K562 (cell line): ENCODE results near the gene PCCA. TPM values are rescaled to one million over a fixed set of nuclear protein-coding genes. Genes with fewer than 3 reads are reported as not detected.

Experiments used
- BACH1 ChIP-seq: fragments of 200-800 bp; sonication (Bioruptor generic); IDR thresholded peaks from 2 replicates; pipeline ENCODE4 v1.6.1; 2016; ENCODE audit warnings: missing genetic modification characterization, missing compliant biosample characterization
- DPF2 ChIP-seq: fragments of 450-650 bp; IDR thresholded peaks from 2 replicates; pipeline ENCODE4 v1.6.1; 2016
- IRF1 ChIP-seq: sonication (generic); formaldehyde crosslinking; IDR thresholded peaks from 2 replicates; pipeline ENCODE4 v1.8.0; 2022; ENCODE audit warnings: missing genetic modification reagents, mild to moderate bottlenecking, borderline replicate concordance
- SMARCB1 ChIP-seq: IDR thresholded peaks from 2 replicates; pipeline ENCODE4 v1.6.1; 2011; ENCODE audit warnings: improper control_type of control experiment, low read depth; ENCODE audit not compliant: insufficient read length
- ZBTB33 ChIP-seq: sonication (generic); formaldehyde crosslinking; IDR thresholded peaks from 2 replicates; pipeline ENCODE4 v1.8.1; 2023; ENCODE audit warnings: mild to moderate bottlenecking, missing genetic modification reagents
- ZBTB34 ChIP-seq: fragments of 250-450 bp; sonication (Bioruptor Pico); IDR thresholded peaks from 2 replicates; pipeline ENCODE4 v1.8.0; 2021; ENCODE audit warnings: mild to moderate bottlenecking, moderate library complexity
- ZKSCAN8 ChIP-seq: fragments of 200-800 bp; sonication (Bioruptor generic); IDR thresholded peaks from 2 replicates; pipeline ENCODE4 v1.6.1; 2016; ENCODE audit warnings: missing genetic modification characterization, missing compliant biosample characterization
- ZNF449 ChIP-seq: fragments of 250-450 bp; sonication (Bioruptor Pico); IDR thresholded peaks from 2 replicates; pipeline ENCODE4 v1.8.0; 2022; ENCODE audit warnings: moderate library complexity, mild to moderate bottlenecking, inconsistent platforms
- polyA plus RNA-seq, 8 experiments: library from polyadenylated mRNA; depleted of rRNA in 4 of 8; stranded (reverse) in 5 of 8; unstranded in 3 of 8; fragments of >200 nt; fragmentation: Nextera tagmentation in 2 of 8; fragmentation: Illumina TruSeq in 1 of 8; extraction: Ambion mirVana in 2 of 8; extraction: Trizol in 1 of 8; gene quantifications; 2 replicates each; pipeline versions ENCODE4 v1.2.1 to v1.2.3, GENCODE V29; 2011 to 2014; ENCODE audit warnings: inconsistent platforms in 1 of 8, missing spikeins in 1 of 8
- total RNA-seq, 7 experiments: library from RNA; depleted of rRNA in 6 of 7; stranded (reverse); fragments of >200 nt in 6 of 7; fragmentation: Illumina TruSeq in 2 of 7; extraction: Trizol in 2 of 7; gene quantifications; 2 replicates each; pipeline versions ENCODE4 v1.2.1 to v1.2.3, GENCODE V29; 2011 to 2021; ENCODE audit warnings: low replicate concordance in 1 of 7

PCCA gene
- total and polyA plus RNA-seq, 9 of the 15 experiments (the other 6 are each of a cell fraction or from before 2014, with no cell fraction given) = 5.2 to 14.1 (median 9.7) TPM

- TF ChIP-seq ZNF449 (CRISPR knock-in tag) (no peak), BACH1 (tag) (no peak), SMARCB1 (no peak), ZBTB34 (CRISPR knock-in tag) (no peak), DPF2 (no peak), ZBTB33 (CRISPR knock-in tag) (no peak), ZKSCAN8 (CRISPR knock-in tag) (no peak), IRF1 (CRISPR knock-in tag) (no peak)
These were observed 95.2 kb downstream of the PCCA start (continued) for GRCh38 chr13:100184095-100184494.
